Activated CD8-positive, alpha-beta memory T cell treated with anti-CD3 and anti-CD28 coated beads for 1 hour (primary cell): Measurements from ENCODE around the gene ABHD6.
"Not testable (repeated sequence)": the region's sequence is repeated elsewhere in the genome, so short reads cannot be mapped to it uniquely, and the experiment has no call there.

Experiments used
- DNase-seq, 2 donors: peaks; one replicate each; pipeline ENCODE4 v3.0.0-alpha.2; 2020; ENCODE audit warnings: low read depth in 1 of 2; ENCODE audit errors: extremely low read depth in 1 of 2

ABHD6 gene

GRCh38 chr3:58237238-58237940 lies at the start of gene ABHD6:
ABHD6 (plus strand) TSS chr3:58237792; CDS start chr3:58256587, 18,795 bp downstream.
- DNase-seq = peak; percentile 42 to 76

- no peak for DNase-seq
Measured at GRCh38 chr3:58188173-58188564, 49.4 kb upstream of the ABHD6 start.

- DNase-seq = no peak
Measured at GRCh38 chr3:58188921-58189451, 48.6 kb upstream of the ABHD6 start.

- no peak for DNase-seq
Measured at GRCh38 chr3:58189691-58190090, 47.9 kb upstream of the ABHD6 start.

GRCh38 chr3:58190291-58190690 lies 47.3 kb upstream of the ABHD6 start:
- DNase-seq = no peak

- DNase-seq = no peak
Measured at GRCh38 chr3:58190882-58191281, 46.7 kb upstream of the ABHD6 start.

GRCh38 chr3:58191361-58191991 lies 46.1 kb upstream of the ABHD6 start:
- DNase-seq = no peak

- DNase-seq = no peak
Measured at GRCh38 chr3:58192069-58192468, 45.5 kb upstream of the ABHD6 start.

GRCh38 chr3:58193682-58194407 lies 43.7 kb upstream of the ABHD6 start:
- no peak for DNase-seq

- no peak for DNase-seq
Measured at GRCh38 chr3:58197588-58197987, 40.0 kb upstream of the ABHD6 start.

- no peak for DNase-seq
Measured at GRCh38 chr3:58198362-58198761, 39.2 kb upstream of the ABHD6 start.

- no peak for DNase-seq
Measured at GRCh38 chr3:58198804-58199203, 38.8 kb upstream of the ABHD6 start.

GRCh38 chr3:58200121-58200709 lies 37.4 kb upstream of the ABHD6 start:
- no peak for DNase-seq

GRCh38 chr3:58200846-58201355 lies 36.7 kb upstream of the ABHD6 start:
- no peak for DNase-seq

GRCh38 chr3:58201451-58201850 lies 36.1 kb upstream of the ABHD6 start:
- DNase-seq = not testable (repeated sequence)

GRCh38 chr3:58202917-58203360 lies 34.7 kb upstream of the ABHD6 start:
- no peak for DNase-seq

- no peak for DNase-seq
Measured at GRCh38 chr3:58203541-58203940, 34.1 kb upstream of the ABHD6 start.

GRCh38 chr3:58204720-58205119 lies 32.9 kb upstream of the ABHD6 start:
- no peak for DNase-seq

- no peak for DNase-seq
Measured at GRCh38 chr3:58205981-58206380, 31.6 kb upstream of the ABHD6 start.

- no peak for DNase-seq
Measured at GRCh38 chr3:58206406-58207011, 31.1 kb upstream of the ABHD6 start.

- DNase-seq = no peak
Measured at GRCh38 chr3:58207954-58208353, 29.6 kb upstream of the ABHD6 start.
